SK-N-SH (cell line): Measurements from ENCODE around the gene LDAF1. TPM values are rescaled to one million over a fixed set of nuclear protein-coding genes. Genes with fewer than 3 reads are reported as not detected.

Source experiments
- CTCF ChIA-PET: fragments of 300-600, 350-600 bp; formaldehyde crosslinking; extraction: SDS; loops from one replicate; lab custom pipeline; 2021; lab: Yijun Ruan, JAX
- POLR2A ChIA-PET: fragments of 350-600 bp; sonication (Branson Sonifier 250); formaldehyde crosslinking; extraction: SDS; loops from one replicate; lab custom pipeline; 2020; ENCODE audit warnings: antibody characterized with exemption, inconsistent platforms; lab: Yijun Ruan, JAX
- DNase-seq: peaks from one replicate; pipeline ENCODE4 v3.0.0; 2012
- H2AFZ ChIP-seq: fragments of 200-600 bp; sonication (generic); 2 replicates; pipeline ENCODE4 v1.8.1; 2016; ENCODE audit warnings: antibody characterized with exemption, mild to moderate bottlenecking, low read depth
- H3F3A ChIP-seq: fragments of 200-600 bp; sonication (generic); replicated peaks from 2 replicates; pipeline ENCODE3; 2016; ENCODE audit warnings: antibody characterized with exemption, mild to moderate bottlenecking; ENCODE audit not compliant: insufficient read depth
- H3K27ac ChIP-seq, 2 experiments: fragments of 200-500 bp in 1 of 2; fragments of 200-600 bp in 1 of 2; sonication (Bioruptor generic) in 1 of 2; sonication (generic), shearing (Covaris generic) in 1 of 2; 2 replicates each; pipeline versions ENCODE4 v1.5.1 to v1.6.1; 2014 to 2016; ENCODE audit warnings: low read depth in 2 of 2, inconsistent platforms in 1 of 2, low read length in 1 of 2, mild to moderate bottlenecking in 1 of 2, mixed read lengths in 1 of 2
- H3K27me3 ChIP-seq: fragments of 200-600 bp; sonication (generic), shearing (Covaris generic); 2 replicates; pipeline ENCODE4 v1.6.1; 2016; ENCODE audit warnings: mixed run types; ENCODE audit not compliant: insufficient read depth
- H3K36me3 ChIP-seq, 2 experiments: fragments of 200-500 bp in 1 of 2; fragments of 200-600 bp in 1 of 2; sonication (Bioruptor generic) in 1 of 2; sonication (generic) in 1 of 2; replicated peaks in 1 of 2; 2 replicates each; pipeline versions ENCODE3 to v1.5.1; 2014 to 2016; ENCODE audit warnings: low read length in 1 of 2, mild to moderate bottlenecking in 1 of 2; ENCODE audit not compliant: insufficient read depth in 2 of 2, control insufficient read depth in 1 of 2
- H3K4me1 ChIP-seq, 2 experiments: fragments of 200-500 bp in 1 of 2; fragments of 200-600 bp in 1 of 2; sonication (Bioruptor generic) in 1 of 2; sonication (generic), shearing (Covaris generic) in 1 of 2; 2 replicates each; pipeline versions ENCODE4 v1.5.1 to v1.6.1; 2014 to 2016; ENCODE audit warnings: low read depth in 1 of 2, low read length in 1 of 2, mixed run types in 1 of 2; ENCODE audit not compliant: insufficient read depth in 2 of 2, control insufficient read depth in 1 of 2
- H3K4me2 ChIP-seq: fragments of 200-600 bp; sonication (generic), shearing (Covaris generic); 2 replicates; pipeline ENCODE4 v1.6.1; 2017; ENCODE audit warnings: mixed run types
- H3K4me3 ChIP-seq, 2 experiments: fragments of 200-500 bp in 1 of 2; fragments of 200-600 bp in 1 of 2; sonication (Bioruptor generic) in 1 of 2; sonication (generic), shearing (Covaris generic) in 1 of 2; 2 replicates each; pipeline versions ENCODE4 v1.5.1 to v1.8.1; 2014 to 2016; ENCODE audit warnings: low read depth in 2 of 2, inconsistent platforms in 1 of 2, low read length in 1 of 2, mild to moderate bottlenecking in 1 of 2, mixed read lengths in 1 of 2, moderate library complexity in 1 of 2
- H3K79me2 ChIP-seq: fragments of 200-600 bp; sonication (generic); 2 replicates; pipeline ENCODE4 v1.8.1; 2017; ENCODE audit warnings: mild to moderate bottlenecking; ENCODE audit not compliant: insufficient read depth
- H3K9ac ChIP-seq: fragments of 200-600 bp; sonication (generic); 2 replicates; pipeline ENCODE4 v1.6.1; 2017; ENCODE audit warnings: mixed run types
- H3K9me2 ChIP-seq: fragments of 200-600 bp; sonication (generic); 2 replicates; pipeline ENCODE4 v1.6.1; 2017; ENCODE audit warnings: mixed run types
- H3K9me3 ChIP-seq: fragments of 200-600 bp; sonication (generic); 2 replicates; pipeline ENCODE4 v1.6.1; 2017; ENCODE audit warnings: mixed run types, mild to moderate bottlenecking, moderate library complexity
- H4K20me1 ChIP-seq: fragments of 200-600 bp; sonication (generic); 2 replicates; pipeline ENCODE4 v1.6.1; 2017; ENCODE audit warnings: mild to moderate bottlenecking, mixed run types; ENCODE audit not compliant: insufficient read depth
- CHD2 ChIP-seq: fragments of 150-350 bp; IDR thresholded peaks from 2 replicates; pipeline ENCODE4 v1.6.1; 2018; ENCODE audit warnings: low read length; ENCODE audit not compliant: partially characterized antibody
- CTCF ChIP-seq: fragments of 200-600 bp; sonication (generic); IDR thresholded peaks from 2 replicates; pipeline ENCODE4 v1.6.1; 2017; ENCODE audit warnings: antibody characterized with exemption, mild to moderate bottlenecking, moderate library complexity
- EP300 ChIP-seq, 2 experiments: IDR thresholded peaks; 2 replicates each; pipeline versions ENCODE4 v1.4.0 to v1.6.1; 2012; ENCODE audit warnings: borderline replicate concordance in 1 of 2, low read depth in 1 of 2, low read length in 1 of 2
- EZH2phosphoT487 ChIP-seq: fragments of 200-600 bp; sonication (generic); IDR thresholded peaks from 2 replicates; pipeline ENCODE4 v1.6.1; 2017; ENCODE audit warnings: low read depth, mixed run types, mild to moderate bottlenecking, antibody characterized with exemption, moderate library complexity, borderline replicate concordance
- FOXJ3 ChIP-seq: sonication (generic); formaldehyde crosslinking; IDR thresholded peaks from 2 replicates; pipeline ENCODE4 v1.5.1; 2020; ENCODE audit warnings: mild to moderate bottlenecking, missing genetic modification reagents
- FOXM1 ChIP-seq: IDR thresholded peaks from 2 replicates; pipeline ENCODE4 v1.4.0; 2012; ENCODE audit warnings: low read depth, mild to moderate bottlenecking
- IRF3 ChIP-seq: fragments of 150-350 bp; IDR thresholded peaks from 2 replicates; pipeline ENCODE4 v1.6.1; 2016; ENCODE audit warnings: mild to moderate bottlenecking, low read depth, low read length
- NRF1 ChIP-seq: IDR thresholded peaks from 2 replicates; pipeline ENCODE4 v1.6.1; 2012; ENCODE audit warnings: low read depth, mild to moderate bottlenecking, low read length
- RCOR1 ChIP-seq: fragments of 150-350 bp; IDR thresholded peaks from 2 replicates; pipeline ENCODE4 v1.6.1; 2017; ENCODE audit warnings: antibody characterized with exemption, low read length
- RFX5 ChIP-seq: IDR thresholded peaks from 2 replicates; pipeline ENCODE4 v1.6.1; 2012; ENCODE audit warnings: mild to moderate bottlenecking, improper control_type of control experiment, low read length
- SIN3A ChIP-seq: IDR thresholded peaks from 2 replicates; pipeline ENCODE4 v1.6.1; 2012; ENCODE audit warnings: low read depth, mild to moderate bottlenecking, low read length, moderate library complexity, borderline replicate concordance
- SMC3 ChIP-seq: IDR thresholded peaks from 2 replicates; pipeline ENCODE4 v1.6.1; 2012; ENCODE audit warnings: low read depth, low read length, improper control_type of control experiment
- TAF1 ChIP-seq: IDR thresholded peaks from 2 replicates; pipeline ENCODE4 v1.6.1; 2012; ENCODE audit warnings: low read depth, mild to moderate bottlenecking, low read length, moderate library complexity, borderline replicate concordance
- TCF12 ChIP-seq: IDR thresholded peaks from 2 replicates; pipeline ENCODE4 v1.4.0; 2012
- USF1 ChIP-seq: IDR thresholded peaks from 2 replicates; pipeline ENCODE4 v1.4.0; 2012; ENCODE audit warnings: low read depth, borderline replicate concordance
- USF2 ChIP-seq: fragments of 150-350 bp; IDR thresholded peaks from 2 replicates; pipeline ENCODE4 v1.6.1; 2017; ENCODE audit warnings: antibody characterized with exemption, low read length, low read depth, borderline replicate concordance
- ZBTB33 ChIP-seq: IDR thresholded peaks from 2 replicates; pipeline ENCODE4 v1.4.0; 2012; ENCODE audit warnings: low read depth, borderline replicate concordance
- WGBS: methylation state at CpG from one replicate; pipeline ENCODE4 v1.1.6; 2017; ENCODE audit warnings: low lambda C conversion rate; 5-methylcytosine and 5-hydroxymethylcytosine counted together
- polyA plus RNA-seq, 3 experiments: library from polyadenylated mRNA; depleted of rRNA; stranded (reverse); fragments of >200 nt; gene quantifications; 2 replicates each; pipeline ENCODE4 v1.2.3, GENCODE V29; 2012

Gene LDAF1
- polyA plus RNA-seq, 1 of the 3 experiments (the other 2 are of a cell fraction): 10.0 TPM

- WGBS: 37% methylated on average over 8 of the region's 8 CpGs
- CTCF ChIA-PET: no interaction called here
Measured at GRCh38 chr16:21134053-21134452, 24.4 kb upstream of the LDAF1 start.

GRCh38 chr16:21145738-21146137, 12.7 kb upstream of the LDAF1 start:
- Histone ChIP-seq H3F3A (no peaks in the 10 kb centered on the region), H3K9me3 (no peaks in the 10 kb centered on the region), H2AFZ (no peak overlapping the region), H3K4me2 (no peak overlapping the region), H4K20me1 (no peaks in the 10 kb centered on the region), H3K9ac (no peak overlapping the region), H3K4me1 (peaks cover 0 to 5% of the 10 kb centered on the region in 2 experiments; a peak in 1 of 4 replicates), H3K9me2 (no peaks in the 10 kb centered on the region), H3K27me3 (peaks cover 17% of the 10 kb centered on the region), H3K27ac (no peak overlapping the region), H3K4me3 (no peak overlapping the region), H3K79me2 (no peaks in the 10 kb centered on the region), H3K36me3 (no peaks in the 10 kb centered on the region)
- POLR2A ChIA-PET: no interaction called here
- CTCF ChIA-PET: no interaction called here
- DNase-seq: no peak
- TF ChIP-seq TCF12: no peak
- no peak for TF ChIP-seq USF2
- no peak for TF ChIP-seq SMC3
- no peak for TF ChIP-seq FOXM1
- no peak for TF ChIP-seq EP300 (IDR thresholded peaks at IDR 0.05; ENCODE audit: borderline replicate concordance in 1 of 2, low read depth in 1 of 2, low read length in 1 of 2)
- TF ChIP-seq TAF1: no peak
- no peak for TF ChIP-seq EZH2phosphoT487
- TF ChIP-seq ZBTB33: no peak
- TF ChIP-seq NRF1: no peak
- TF ChIP-seq SIN3A: no peak
- TF ChIP-seq FOXJ3 (CRISPR knock-in tag): no peak
- TF ChIP-seq IRF3: no peak
- TF ChIP-seq RFX5: no peak
- TF ChIP-seq RCOR1: no peak
- no peak for TF ChIP-seq USF1
- no peak for TF ChIP-seq CTCF
- no peak for TF ChIP-seq CHD2
- WGBS: 31% methylated on average over 4 of the region's 5 CpGs

More at GRCh38 chr16:21134053-21134452, 24.4 kb upstream of the LDAF1 start:
- Histone ChIP-seq H3K4me3 (no peak overlapping the region), H2AFZ (no peak overlapping the region), H3K27me3 (peaks cover 7% of the 10 kb centered on the region; the same call in 1 of the 2 replicates), H3K4me2 (no peak overlapping the region), H3K9me3 (no peaks in the 10 kb centered on the region), H3K79me2 (no peaks in the 10 kb centered on the region), H3F3A (no peaks in the 10 kb centered on the region), H4K20me1 (no peaks in the 10 kb centered on the region), H3K36me3 (no peaks in the 10 kb centered on the region), H3K4me1 (no peaks in the 10 kb centered on the region), H3K27ac (no peak overlapping the region), H3K9me2 (no peaks in the 10 kb centered on the region), H3K9ac (no peak overlapping the region)
- no peak for TF ChIP-seq SIN3A
- POLR2A ChIA-PET: no interaction called here
- no peak for DNase-seq
